ENCODE measurements around the gene TAOK3. TPM values are rescaled to one million over a fixed set of nuclear protein-coding genes. Genes with fewer than 3 reads are reported as not detected.

Gene TAOK3
- total and polyA plus RNA-seq, 9 of the 15 experiments (the other 6 are each of a cell fraction or from before 2014, with no cell fraction given), result 24.3 to 83.5 (median 47.1) TPM

DNA sequence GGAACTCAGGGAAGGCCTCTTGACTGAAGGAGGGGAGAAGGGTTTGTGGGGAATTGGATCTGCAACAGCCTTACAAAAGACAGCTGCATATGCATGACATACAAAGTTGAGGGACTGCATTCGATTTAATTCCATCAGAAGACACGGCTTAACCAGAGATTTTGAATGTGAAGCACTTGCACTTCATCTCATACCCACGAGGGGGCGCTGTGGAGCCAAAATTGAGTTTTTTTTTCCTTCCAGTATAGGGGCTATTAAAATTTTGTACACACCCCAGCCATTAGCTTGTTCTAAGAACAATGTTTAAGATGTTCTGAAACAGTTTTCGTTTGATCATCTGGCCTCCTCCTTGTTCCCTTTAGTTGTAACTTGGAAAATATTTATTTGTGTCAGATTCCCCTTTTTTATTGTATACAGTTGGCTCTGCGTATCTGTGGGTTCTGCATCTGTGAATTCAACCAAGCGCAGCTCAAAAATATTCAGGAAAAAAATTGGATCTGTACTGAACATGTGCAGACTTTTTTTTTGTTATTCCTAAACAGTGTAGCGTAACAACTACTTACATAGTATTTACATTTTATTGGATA, 5.3 kb upstream of the TAOK3 start (continued):
- TF ChIP-seq ZNF740 (CRISPR knock-in tag; IDR thresholded peaks at IDR 0.05) (no peak), ZNF740 (tag; IDR thresholded peaks at IDR 0.05) (no peak), CBX1 (IDR thresholded peaks at IDR 0.05; ENCODE audit: low read depth) (no peak), HEY1 (CRISPR knock-in tag; IDR thresholded peaks at IDR 0.05; ENCODE audit: borderline replicate concordance) (no peak), ZKSCAN8 (CRISPR knock-in tag; IDR thresholded peaks at IDR 0.05) (peak; percentile 69; the same call in 1 of the 2 replicates), CHAMP1 (IDR thresholded peaks at IDR 0.05) (no peak), ZNF224 (CRISPR knock-in tag; IDR thresholded peaks at IDR 0.05) (no peak), ZC3H4 (CRISPR knock-in tag; IDR thresholded peaks at IDR 0.05; ENCODE audit: borderline replicate concordance) (no peak), L3MBTL2 (IDR thresholded peaks at IDR 0.05) (no peak), FOXK2 (conservative IDR thresholded peaks at IDR 0.05 in 1 of 2, IDR thresholded peaks at IDR 0.05 in 1 of 2; ENCODE audit: low read depth in 2 of 2) (0 out of 4 replicates have a peak, but pooled peaks of 1 of the 2 experiments have one; percentile 24)
- TF ChIP-seq, protein P1, sequence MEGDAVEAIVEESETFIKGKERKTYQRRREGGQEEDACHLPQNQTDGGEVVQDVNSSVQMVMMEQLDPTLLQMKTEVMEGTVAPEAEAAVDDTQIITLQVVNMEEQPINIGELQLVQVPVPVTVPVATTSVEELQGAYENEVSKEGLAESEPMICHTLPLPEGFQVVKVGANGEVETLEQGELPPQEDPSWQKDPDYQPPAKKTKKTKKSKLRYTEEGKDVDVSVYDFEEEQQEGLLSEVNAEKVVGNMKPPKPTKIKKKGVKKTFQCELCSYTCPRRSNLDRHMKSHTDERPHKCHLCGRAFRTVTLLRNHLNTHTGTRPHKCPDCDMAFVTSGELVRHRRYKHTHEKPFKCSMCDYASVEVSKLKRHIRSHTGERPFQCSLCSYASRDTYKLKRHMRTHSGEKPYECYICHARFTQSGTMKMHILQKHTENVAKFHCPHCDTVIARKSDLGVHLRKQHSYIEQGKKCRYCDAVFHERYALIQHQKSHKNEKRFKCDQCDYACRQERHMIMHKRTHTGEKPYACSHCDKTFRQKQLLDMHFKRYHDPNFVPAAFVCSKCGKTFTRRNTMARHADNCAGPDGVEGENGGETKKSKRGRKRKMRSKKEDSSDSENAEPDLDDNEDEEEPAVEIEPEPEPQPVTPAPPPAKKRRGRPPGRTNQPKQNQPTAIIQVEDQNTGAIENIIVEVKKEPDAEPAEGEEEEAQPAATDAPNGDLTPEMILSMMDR (IDR thresholded peaks at IDR 0.05 in 2 of 3, conservative IDR thresholded peaks at IDR 0.05 in 1 of 3; ENCODE audit: insufficient read depth in 2 of 3, low read depth in 1 of 3, low read length in 3 of 3), result peak; percentile 62 to 89 (median 86)
- TF ChIP-seq, protein P2, sequence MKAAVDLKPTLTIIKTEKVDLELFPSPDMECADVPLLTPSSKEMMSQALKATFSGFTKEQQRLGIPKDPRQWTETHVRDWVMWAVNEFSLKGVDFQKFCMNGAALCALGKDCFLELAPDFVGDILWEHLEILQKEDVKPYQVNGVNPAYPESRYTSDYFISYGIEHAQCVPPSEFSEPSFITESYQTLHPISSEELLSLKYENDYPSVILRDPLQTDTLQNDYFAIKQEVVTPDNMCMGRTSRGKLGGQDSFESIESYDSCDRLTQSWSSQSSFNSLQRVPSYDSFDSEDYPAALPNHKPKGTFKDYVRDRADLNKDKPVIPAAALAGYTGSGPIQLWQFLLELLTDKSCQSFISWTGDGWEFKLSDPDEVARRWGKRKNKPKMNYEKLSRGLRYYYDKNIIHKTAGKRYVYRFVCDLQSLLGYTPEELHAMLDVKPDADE (conservative IDR thresholded peaks at IDR 0.05; ENCODE audit: control insufficient read depth, low read depth, low read length), result no peak
- TF ChIP-seq, protein P3, sequence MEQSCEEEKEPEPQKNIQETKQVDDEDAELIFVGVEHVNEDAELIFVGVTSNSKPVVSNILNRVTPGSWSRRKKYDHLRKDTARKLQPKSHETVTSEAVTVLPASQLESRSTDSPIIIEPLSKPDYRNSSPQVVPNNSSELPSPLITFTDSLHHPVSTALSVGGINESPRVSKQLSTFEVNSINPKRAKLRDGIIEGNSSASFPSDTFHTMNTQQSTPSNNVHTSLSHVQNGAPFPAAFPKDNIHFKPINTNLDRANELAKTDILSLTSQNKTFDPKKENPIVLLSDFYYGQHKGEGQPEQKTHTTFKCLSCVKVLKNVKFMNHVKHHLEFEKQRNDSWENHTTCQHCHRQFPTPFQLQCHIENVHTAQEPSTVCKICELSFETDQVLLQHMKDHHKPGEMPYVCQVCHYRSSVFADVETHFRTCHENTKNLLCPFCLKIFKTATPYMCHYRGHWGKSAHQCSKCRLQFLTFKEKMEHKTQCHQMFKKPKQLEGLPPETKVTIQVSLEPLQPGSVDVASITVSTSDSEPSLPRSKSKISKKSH (CRISPR knock-in tag; IDR thresholded peaks at IDR 0.05), result no peak
- TF ChIP-seq, protein P4, sequence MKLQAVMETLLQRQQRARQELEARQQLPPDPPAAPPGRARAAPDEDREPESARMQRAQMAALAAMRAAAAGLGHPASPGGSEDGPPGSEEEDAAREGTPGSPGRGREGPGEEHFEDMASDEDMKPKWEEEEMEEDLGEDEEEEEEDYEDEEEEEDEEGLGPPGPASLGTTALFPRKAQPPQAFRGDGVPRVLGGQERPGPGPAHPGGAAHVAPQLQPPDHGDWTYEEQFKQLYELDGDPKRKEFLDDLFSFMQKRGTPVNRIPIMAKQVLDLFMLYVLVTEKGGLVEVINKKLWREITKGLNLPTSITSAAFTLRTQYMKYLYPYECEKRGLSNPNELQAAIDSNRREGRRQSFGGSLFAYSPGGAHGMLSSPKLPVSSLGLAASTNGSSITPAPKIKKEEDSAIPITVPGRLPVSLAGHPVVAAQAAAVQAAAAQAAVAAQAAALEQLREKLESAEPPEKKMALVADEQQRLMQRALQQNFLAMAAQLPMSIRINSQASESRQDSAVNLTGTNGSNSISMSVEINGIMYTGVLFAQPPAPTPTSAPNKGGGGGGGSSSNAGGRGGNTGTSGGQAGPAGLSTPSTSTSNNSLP (IDR thresholded peaks at IDR 0.05; ENCODE audit: borderline replicate concordance, low read depth, low read length), result peak; percentile 51; the same call in 1 of the 2 replicates

Measured in K562 (cell line).